ENCODE measurements around the gene IZUMO2. TPM values are rescaled to one million over a fixed set of nuclear protein-coding genes. Genes with fewer than 3 reads are reported as not detected.

Gene IZUMO2
- 0.35 TPM for polyA plus RNA-seq (ENCODE audit: insufficient read length)
- long read RNA-seq, donor 1: 0 reads
- long read RNA-seq, donor 2: 0 reads
- long read RNA-seq, donor 3: 0 reads
- long read RNA-seq, donor 4: 0 reads
- long read RNA-seq, donor 5: 0 reads
- long read RNA-seq, donor 6: 0 reads
- long read RNA-seq, donor 7: 0 reads
- long read RNA-seq, donor 8: 0 reads

DNA sequence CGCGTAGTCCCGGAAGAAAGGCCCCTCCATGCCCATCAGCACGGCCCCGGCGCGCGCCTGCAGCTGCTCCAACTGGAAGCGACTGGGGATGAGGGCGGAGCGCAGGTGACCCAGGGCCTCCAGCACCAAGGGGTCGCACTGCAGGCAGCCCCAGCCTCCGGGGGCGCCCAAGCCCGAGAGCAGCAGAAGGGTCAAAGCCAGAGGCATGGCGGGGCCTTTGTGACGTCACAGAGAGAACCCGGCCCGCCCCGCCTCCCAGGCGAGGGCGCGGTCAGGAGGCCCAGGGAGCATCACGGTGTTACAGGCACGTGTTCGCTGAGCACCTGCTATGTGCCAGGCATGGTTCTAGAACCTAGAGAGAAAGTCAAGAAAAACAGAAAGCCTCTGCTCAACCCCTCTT lies at the start of gene IZUMO2:
IZUMO2 (minus strand) TSS at position 294 of the 400 bp plus-strand sequence; CDS start at position 207, 87 bp downstream.
- no peak for DNase-seq

DNA sequence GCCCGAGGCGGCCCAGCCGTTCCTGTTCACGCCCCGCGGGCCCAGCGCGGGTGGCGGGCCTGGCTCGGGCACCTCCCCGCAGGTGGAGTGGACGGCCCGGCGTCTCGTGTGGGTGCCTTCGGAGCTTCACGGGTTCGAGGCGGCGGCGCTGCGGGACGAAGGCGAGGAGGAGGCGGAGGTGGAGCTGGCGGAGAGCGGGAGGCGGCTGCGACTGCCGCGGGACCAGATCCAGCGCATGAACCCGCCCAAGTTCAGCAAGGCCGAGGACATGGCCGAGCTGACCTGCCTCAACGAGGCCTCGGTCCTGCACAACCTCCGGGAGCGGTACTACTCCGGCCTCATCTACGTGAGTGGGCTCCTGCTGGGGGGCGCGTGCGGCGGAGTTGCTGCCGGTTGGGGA lies 47.3 kb upstream of the IZUMO2 start:
- no peak for DNase-seq

DNA sequence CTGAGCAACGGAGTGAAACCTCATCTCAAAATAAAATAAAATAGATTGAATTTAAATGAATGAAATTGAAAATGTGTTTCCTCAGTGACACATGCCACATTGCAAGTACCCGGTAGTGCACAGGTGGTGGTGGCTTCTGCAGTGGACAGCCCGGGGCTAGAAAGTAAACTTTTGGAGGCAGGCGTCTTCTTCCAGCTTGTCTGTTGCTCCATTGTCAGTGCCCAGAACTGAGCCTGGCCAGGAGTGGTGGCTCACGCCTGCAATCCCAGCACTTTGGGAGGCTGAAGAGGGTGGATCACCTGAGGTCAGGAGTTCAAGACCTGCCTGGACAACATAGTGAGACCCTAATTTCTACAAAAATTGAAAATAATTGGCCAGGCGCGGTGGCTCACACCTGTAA lies 46.0 kb upstream of the IZUMO2 start:
- no peak for DNase-seq

DNA sequence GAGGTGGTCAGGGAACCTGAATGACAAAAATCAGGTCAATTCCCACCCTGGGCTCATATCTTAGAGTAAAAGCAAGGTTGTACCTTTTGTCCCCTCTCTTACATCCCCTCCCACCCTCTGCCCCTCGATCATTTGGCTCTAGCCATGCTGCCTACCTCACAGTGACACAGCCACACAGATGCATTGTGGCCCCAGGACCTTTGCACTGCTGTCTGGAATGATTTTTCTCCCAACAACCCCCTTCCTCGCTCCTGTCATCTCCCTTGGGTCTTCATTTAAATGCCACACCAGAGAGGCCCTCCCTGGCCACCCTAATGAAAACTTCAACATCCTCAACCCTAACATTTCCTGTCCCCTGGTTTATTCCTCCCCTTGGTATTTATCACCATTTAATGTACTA lies 44.6 kb upstream of the IZUMO2 start:
- DNase-seq: no peak

DNA sequence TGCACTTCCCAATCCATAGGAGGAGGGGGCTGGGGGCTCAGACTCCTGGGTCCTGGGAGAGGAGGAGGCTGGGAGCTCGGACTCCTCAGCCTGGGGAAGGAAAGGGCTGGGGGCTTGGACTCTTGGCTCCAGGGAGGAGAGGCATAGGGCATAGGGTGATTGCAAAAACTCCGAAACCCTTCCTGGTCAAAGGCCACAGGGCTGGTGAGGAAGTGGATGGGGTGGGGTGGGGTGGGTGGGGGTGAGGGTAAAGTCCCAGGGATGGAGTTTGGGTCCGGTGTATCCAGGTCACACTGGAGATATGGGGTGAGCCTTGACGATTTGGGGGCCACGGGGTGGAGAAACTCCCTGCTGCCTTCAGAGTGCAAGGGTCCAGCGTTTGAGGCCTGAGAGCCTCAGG lies 43.1 kb upstream of the IZUMO2 start:
- no peak for DNase-seq

DNA sequence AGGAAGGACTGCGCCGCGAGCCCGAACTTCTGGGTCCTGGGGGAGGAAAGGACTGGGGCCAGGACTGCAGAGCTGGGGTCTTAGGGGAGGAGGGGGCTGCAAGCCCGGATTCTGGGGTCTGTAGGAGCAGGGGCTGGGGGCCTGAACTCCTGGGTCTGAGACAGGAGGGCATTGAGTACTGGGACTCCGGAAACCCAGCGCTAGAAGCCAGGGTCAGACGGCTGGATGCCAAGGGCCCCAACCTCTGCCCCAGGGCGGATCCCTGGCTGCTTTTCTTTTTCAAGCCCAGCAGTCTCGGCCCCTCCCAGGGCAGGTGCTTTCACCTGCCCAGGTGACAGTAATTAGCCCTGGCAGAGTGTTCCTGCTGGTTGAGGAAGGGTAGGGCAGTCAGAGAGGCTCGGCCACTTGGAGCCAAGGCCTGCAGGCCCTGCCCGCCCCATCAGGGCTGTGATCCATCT lies 42.6 kb upstream of the IZUMO2 start:
- no peak for DNase-seq

DNA sequence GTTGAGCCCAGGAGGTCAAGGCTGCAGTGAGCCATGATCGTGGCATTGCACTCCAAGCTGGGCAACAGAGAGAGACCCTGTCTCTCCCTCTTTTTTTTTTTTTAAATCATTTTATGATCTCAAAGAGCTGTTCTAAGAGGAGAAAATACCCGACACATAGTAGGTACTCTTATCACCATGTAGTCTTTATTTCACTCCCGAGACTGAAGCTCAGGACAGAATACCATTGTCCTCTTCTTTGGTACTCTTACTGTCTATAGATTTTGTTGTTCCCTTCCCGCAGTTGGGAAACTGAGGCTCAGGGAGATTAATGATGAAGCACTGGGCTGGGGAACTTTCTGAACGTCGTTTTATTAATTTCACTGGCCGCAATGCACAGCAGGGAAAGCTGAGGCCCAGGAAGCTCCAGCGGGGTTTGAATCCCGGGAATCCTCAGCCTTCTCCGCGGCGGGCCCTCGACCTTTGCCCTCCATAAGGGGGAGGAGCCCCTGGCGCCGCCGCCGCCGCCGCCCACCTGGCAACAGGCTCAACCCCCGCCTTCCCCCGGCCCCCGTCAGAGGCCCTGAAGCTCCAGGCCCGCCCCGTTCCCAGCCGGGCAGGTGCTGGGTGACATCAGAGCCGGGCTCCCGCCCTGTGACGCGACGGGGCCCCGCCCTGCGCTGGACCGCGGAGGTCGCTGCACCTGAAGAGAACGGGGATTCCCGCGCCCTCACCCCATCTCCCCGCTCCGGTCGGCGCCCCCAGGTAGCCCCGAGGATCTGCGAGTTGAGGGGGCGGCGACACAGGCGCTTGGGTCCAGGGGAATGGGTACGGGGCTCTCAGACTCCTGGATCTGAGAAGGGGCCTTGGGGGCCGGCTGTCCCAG lies 42.0 kb upstream of the IZUMO2 start:
- peak; percentile 57 for DNase-seq

DNA sequence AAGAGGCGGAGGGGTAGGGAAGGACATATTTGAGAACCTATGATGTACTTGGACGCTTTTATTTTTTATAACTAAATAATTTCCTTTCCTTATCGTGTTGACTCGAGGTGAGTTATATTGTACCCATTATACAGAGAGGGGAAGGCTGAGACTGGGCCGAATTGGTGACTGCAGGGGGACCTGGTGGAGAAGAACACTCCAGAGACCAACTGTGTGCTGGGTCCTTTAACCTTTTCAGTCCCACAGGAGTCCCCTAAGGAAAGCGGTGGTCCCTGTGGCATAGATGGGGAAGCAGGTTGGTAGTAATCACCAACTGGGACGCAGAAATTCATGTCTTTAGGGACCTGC lies 41.0 kb upstream of the IZUMO2 start:
- no peak for DNase-seq

DNA sequence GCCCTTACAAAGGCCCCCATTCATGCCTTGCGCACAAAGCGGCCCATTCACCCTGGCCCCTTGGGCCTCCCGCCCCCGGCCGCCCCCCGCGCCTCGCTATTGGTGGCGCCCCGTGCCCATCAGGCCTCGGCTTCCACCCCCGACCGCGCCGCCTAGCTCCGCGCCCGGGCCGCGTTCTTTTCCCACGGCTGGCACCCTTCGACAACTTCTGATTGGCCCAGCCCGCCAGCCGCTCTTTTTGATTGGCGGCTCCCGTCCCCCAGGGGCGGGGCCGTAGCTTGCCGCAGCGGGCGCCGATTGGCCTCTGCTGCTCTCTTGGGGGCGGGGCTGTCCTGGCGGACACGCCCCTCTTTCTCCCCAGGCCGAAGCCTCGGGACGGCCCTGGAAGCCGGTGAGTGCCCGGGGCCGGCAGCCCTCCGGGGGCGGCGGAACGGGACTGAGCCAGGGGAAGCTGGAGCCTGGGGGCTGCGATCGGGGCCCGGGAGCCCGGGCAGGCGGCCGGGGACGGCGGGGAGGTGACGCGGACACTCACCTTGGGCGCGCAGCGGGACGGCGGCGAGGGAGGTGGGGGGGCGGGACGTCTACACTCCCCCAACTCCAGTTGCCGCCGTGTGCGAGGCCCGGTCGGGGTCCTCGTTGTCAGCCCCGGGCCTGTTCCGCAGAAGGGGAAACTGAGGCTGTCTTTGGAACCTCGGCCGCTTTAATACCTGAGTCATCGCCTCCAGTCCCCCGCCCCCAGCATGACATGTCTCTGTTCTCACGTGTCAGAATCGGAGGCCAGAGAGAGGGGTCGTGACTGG lies 40.4 kb upstream of the IZUMO2 start, which contains the start of gene MYH14:
MYH14 (plus strand) TSS at position 342 of the 800 bp plus-strand sequence. CDS start 6,744 bp downstream, outside the sequence.
- DNase-seq: peak; percentile 88

DNA sequence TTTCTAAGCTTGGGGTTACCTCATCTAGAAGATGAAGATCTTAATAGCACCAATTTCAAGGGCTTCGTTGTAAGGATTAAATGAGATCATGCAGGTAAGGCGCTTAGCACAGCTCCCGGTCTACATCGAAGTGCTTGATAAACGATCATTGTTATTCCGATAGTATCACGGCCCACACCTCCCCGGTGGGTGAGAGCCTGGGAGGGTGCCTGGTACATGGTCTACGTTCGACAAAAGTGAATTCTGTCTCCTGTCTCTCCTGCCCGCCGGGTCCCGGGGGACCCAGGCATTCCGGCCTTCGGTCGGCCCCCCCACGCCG lies 39.8 kb upstream of the IZUMO2 start:
- no peak for DNase-seq

DNA sequence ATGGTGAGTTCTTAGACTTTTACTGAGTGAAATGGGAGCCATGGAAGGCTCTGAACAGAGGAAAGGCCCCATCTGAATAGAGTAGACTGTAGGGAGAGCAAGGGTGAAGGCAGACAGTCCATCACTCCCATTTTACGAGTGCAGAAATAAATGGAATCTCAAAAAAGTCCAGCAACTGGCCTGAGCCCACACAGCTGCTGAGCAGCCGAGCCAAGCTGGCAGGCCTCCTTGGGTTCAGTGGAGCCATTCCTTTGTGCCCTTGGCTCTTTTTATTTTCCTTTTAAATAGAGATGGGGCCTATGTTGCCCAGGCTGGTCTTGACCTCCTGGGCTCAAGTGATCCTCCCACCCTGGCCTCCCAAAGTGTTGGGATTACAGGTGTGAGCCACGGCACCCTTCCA lies 39.3 kb upstream of the IZUMO2 start:
- DNase-seq: no peak

DNA sequence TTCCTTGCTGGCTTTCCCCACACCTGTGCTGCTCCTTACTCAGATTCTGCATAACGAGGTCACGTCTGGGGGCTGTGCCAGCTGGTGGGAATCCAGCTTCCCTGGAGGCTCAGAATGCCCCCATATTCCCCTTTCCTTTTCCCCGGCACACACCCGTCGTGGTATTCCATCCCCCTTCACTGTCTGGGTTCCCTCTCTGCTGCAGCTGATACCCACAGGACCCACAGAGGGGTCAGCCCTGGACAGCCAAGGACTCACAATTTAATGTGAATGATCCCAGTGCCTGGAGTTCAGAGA lies 36.1 kb upstream of the IZUMO2 start:
- DNase-seq: no peak

DNA sequence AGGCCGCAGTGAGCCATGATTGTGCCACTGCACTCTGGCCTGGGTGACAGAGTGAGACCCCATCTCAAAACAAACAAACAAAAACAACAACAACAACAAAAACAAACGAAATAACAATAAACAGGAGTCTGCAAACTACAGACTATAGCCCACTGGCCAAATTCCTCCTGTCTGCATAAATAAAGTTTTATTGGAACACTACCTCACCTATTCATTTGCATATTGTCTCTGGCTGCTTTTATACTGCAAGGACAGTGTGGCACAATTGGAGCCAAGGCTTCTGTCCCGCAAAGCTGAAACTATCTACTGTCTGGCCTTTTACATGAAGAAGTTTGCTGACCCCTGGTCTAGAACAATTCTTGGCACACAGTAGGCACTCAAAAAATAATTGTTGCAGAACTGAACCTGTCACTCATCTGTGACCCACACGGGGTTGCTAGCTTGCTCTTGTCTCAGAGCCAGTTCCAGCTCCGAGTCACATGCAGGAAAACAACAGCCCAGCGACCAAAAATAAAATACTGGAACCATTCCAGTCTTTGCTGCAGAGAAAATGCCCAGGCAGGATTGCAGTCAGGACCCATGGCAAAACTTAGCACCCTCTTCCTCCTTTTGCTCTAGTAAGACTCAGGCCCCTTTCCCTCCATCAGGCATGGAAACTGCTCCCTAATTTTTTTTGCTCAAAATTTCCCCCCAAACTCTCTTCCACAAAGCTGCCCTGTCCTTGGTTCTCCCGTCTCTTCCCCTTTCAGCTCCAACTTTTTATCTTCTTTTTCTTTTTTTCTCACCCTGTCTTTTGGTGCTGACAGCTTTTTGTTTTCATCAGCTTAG lies 35.6 kb upstream of the IZUMO2 start:
- DNase-seq: no peak

DNA sequence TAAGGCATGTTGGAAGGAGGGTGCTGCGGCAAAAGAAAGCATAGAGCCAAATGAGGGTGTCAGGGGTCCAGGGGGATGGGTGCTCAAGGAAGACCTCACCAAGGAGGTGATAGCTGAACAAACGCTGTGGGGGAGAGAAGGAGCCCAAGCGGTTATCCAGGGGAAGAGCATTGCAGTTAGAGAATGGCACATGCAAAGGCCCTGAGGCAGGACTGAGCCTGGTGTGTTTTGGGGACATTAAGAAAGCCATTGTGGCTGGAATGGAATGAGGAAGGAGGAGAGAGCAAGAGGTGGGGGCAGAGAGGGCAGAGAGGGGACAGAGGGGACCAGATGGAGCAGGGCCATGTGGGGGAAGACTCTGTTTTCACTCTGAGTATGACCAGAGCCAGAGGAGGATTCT lies 34.3 kb upstream of the IZUMO2 start:
- no peak for DNase-seq

DNA sequence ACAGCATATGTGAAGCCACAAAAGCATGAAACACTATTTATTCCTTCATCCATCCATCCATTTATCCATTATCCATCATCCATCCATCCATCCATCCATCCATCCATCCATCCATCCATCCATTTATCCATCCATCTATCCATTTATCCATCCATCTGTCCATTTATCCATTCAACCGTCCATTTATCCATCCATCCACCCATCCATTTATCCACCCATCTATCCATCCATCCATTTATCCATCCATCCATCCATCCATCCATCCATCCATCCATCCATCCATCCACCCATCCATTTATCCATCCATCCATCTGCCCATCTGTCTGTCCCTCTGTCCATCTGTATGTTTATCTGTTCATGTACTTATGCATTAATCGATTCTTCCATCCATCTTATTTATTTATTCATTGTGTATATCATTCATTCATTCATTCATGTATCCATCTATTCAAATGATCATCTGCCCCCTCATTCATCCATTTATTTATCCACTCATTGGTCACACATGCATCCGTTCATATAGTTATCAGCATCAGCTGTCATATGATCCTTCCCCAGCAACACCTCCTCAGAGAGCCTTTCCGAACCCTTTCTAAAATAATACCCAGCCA lies 33.3 kb upstream of the IZUMO2 start:
- no peak for DNase-seq

DNA sequence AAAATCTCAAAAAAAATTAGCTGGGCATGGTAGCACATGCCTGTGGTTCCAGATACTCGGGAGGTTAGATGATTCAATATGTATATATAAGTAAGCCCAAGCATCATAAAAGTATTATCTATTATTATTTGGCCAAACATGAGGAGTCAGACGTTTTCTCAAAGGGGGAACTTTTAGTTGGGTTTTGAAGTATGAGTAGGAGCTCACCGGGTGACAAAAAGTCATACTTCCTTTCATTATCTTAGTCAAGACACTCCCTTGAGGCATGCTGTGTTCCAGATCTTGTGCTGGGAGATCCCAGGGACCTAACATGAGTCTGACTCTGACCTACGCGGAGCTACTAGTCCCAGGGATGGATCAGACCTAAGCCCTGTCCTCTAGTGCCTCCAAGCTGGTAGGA lies 32.1 kb upstream of the IZUMO2 start:
- DNase-seq: no peak

DNA sequence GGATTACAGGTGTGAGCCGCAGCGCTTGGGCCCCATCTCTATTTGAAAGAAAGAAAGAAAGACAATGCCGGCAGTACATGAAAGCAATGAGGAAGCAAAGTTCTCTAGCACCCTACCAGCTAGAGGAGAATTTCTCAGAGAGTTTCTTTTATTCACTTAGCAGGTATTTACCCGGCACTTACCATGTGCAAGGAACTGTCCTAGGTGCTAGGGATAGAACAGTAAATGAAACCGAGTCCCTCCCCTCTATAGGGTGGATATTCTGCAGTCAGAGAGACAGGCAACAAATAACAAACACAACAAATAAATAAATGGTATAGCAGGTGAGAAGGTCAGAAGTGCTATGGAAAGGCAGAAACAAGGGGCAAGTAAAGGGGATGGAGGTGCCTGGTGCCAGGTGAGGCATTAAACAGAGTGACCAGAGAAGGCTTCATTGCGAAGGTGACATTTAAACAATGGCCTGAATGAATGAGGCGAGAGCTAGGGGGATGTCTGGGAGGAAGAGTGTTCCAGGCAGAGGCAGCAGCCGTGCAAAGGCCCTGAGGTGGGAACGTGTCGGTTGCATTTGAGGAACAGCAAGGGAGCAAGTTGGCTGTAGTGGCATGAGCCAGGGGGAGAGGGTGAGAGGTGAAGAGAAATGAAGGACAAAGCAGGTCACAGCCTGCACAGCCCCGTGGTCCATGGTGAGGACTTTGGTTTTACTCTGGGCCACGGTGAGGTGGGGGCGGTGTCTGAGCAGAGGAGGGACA lies 29.6 kb upstream of the IZUMO2 start:
- DNase-seq: no peak

DNA sequence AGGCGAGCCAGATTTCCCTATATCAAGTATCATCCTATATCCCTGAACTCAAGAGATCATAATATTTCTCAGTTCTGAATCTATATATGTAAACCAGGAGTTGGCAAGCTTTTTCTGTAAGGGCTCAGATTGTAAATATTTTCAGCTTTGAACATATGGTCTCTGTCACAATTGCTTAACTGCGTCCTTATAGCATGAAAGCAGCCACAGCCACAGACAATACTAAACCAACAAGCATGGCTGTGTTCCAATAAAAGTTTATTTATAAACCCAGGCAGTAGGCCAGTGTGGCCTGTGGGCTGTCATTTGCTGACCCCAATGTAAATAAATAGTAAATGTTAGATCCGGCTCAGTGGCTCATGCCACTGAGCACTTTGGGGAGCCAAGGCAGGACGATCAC lies 28.1 kb upstream of the IZUMO2 start:
- no peak for DNase-seq

DNA sequence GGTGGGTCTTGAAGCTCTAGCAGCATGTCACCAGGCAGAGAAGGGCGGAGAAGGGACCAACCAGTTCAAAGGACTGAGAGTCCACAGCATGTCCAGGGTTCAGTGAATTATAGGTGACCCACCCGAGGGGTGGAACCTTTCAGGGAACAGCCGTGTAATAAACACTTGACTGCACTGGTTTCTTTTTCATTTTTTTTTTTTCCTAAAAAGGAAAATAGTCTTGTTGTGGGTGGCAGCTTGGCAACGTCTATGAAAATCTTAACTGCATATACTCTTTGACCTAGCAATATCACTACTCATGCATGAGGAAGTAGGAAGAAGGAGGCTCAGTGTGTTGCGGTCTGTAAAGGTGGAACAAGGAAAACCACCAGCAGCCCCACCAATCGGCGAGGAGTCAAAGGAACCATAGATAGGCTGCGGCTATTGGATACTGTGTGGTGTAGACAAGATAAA lies 27.4 kb upstream of the IZUMO2 start:
- no peak for DNase-seq

DNA sequence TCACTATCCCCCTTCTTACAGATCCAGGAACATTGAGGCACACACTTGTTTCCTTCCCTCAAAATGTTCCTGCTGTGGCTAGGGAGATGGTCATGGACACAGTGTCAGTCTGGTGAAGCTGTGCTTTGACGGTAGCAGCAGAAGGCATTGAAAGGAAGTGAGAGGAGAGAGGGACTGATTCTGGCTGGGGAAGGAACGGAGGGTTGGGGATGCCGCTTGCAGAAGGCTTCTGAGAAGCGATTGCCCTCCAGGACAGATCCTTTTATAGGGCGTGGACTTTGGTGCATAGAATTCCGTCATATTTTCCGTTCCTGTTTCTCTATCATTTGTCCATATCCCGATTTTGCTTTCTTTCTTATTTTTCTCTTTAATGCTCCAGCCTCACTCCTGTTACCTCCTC lies 26.2 kb upstream of the IZUMO2 start:
- no peak for DNase-seq

DNA sequence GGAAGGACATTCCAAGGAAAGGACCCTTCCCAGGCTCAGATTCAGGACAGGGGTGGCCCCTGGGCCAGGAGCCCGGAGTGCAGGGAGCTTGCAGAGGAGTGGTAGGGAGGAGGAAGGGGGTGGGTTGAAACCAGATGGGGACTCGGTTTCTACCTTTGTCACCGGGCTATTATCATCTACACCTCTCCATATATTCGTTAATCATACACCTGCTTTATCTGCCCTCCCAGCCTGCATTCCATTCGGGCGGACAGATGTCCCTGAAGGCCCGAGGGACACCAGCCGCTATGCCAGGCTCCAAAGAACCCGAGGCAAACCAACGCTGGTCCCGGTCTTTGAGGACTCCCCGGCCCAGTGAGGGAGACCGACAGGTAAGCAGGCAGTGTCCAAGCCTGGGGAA lies 24.9 kb upstream of the IZUMO2 start:
- no peak for DNase-seq

All from left kidney (tissue), 8 donors.